IMR-90 (cell line): ENCODE data around the gene PDZD11. TPM values are rescaled to one million over a fixed set of nuclear protein-coding genes. Genes with fewer than 3 reads are reported as not detected.

ENCODE experiments used
- ATAC-seq: fragments of 200-7000 bp; cut with Tn5 transposase; 2 replicates; pipeline ENCODE4 v1.9.1; 2020; ENCODE audit warnings: low read depth, mild to moderate bottlenecking, moderate library complexity
- BruUV-seq: library from RNA; stranded (reverse); fragments of 400-500 nt; replicated peaks from 2 replicates; lab custom pipeline; 2021; lab: Mats Ljungman, UMichigan
- CTCF ChIA-PET: fragments of 300-600 bp; formaldehyde crosslinking; extraction: SDS; loops from one replicate; lab custom pipeline; 2021; ENCODE audit warnings: antibody characterized with exemption; lab: Yijun Ruan, JAX
- POLR2A ChIA-PET: fragments of 300-600 bp; sonication (Branson Sonifier 250); formaldehyde crosslinking; loops from one replicate; lab custom pipeline; 2022; ENCODE audit warnings: antibody characterized with exemption; ENCODE audit not compliant: unreplicated experiment; lab: Charles Lee
- DNase-seq: peaks from one replicate; pipeline ENCODE4 v3.0.0; 2013
- H2AFZ ChIP-seq: replicated peaks from 2 replicates; pipeline ENCODE3; 2013; ENCODE audit warnings: low read length, mild to moderate bottlenecking; ENCODE audit not compliant: poor library complexity
- H2AK5ac ChIP-seq: 2 replicates; pipeline ENCODE4 v1.6.1; 2013; ENCODE audit warnings: low read depth, low read length, inconsistent platforms
- H2AK9ac ChIP-seq: replicated peaks from 2 replicates; pipeline ENCODE3; 2013; ENCODE audit warnings: mild to moderate bottlenecking, low read depth, low read length, moderate library complexity; ENCODE audit not compliant: poor library complexity
- H2BK120ac ChIP-seq: 2 replicates; pipeline ENCODE4 v1.6.1; 2013; ENCODE audit warnings: low read depth, low read length, inconsistent platforms
- H2BK15ac ChIP-seq: 3 replicates; pipeline ENCODE4 v1.6.1; 2013; ENCODE audit warnings: low read depth, low read length, inconsistent platforms
- H2BK20ac ChIP-seq: 2 replicates; pipeline ENCODE4 v1.6.1; 2013; ENCODE audit warnings: low read depth, mild to moderate bottlenecking, inconsistent platforms, low read length, moderate library complexity
- H2BK5ac ChIP-seq: 2 replicates; pipeline ENCODE4 v1.6.1; 2013; ENCODE audit warnings: mild to moderate bottlenecking, low read depth, low read length, inconsistent platforms; ENCODE audit not compliant: poor library complexity, severe bottlenecking
- H3K14ac ChIP-seq: replicated peaks from 2 replicates; pipeline ENCODE4 v1.6.1; 2013; ENCODE audit warnings: low read depth, low read length, inconsistent platforms
- H3K18ac ChIP-seq: 2 replicates; pipeline ENCODE4 v1.6.1; 2013; ENCODE audit warnings: low read depth, low read length, control low read depth
- H3K23ac ChIP-seq: 2 replicates; pipeline ENCODE4 v1.6.1; 2013; ENCODE audit warnings: low read depth, low read length, inconsistent platforms
- H3K27ac ChIP-seq: 2 replicates; pipeline ENCODE4 v1.5.1; 2013; ENCODE audit warnings: mild to moderate bottlenecking, control low read depth, low read length; ENCODE audit not compliant: insufficient read depth
- H3K27me3 ChIP-seq: 2 replicates; pipeline ENCODE4 v1.6.1; 2013; ENCODE audit warnings: low read length; ENCODE audit not compliant: control insufficient read depth, insufficient read depth
- H3K36me3 ChIP-seq: 2 replicates; pipeline ENCODE4 v1.6.1; 2013; ENCODE audit warnings: low read length, mixed read lengths; ENCODE audit not compliant: control insufficient read depth, insufficient read depth
- H3K4ac ChIP-seq: 2 replicates; pipeline ENCODE4 v1.6.1; 2013; ENCODE audit warnings: low read depth, low read length, inconsistent platforms
- H3K4me1 ChIP-seq: 2 replicates; pipeline ENCODE4 v1.6.1; 2013; ENCODE audit warnings: low read length, mixed read lengths; ENCODE audit not compliant: control insufficient read depth, insufficient read depth
- H3K4me2 ChIP-seq: 2 replicates; pipeline ENCODE4 v1.6.1; 2013; ENCODE audit warnings: low read depth, mild to moderate bottlenecking, control low read depth, low read length, moderate library complexity
- H3K4me3 ChIP-seq: 2 replicates; pipeline ENCODE4 v1.5.1; 2013; ENCODE audit warnings: low read depth, mild to moderate bottlenecking, control low read depth, low read length, moderate library complexity; ENCODE audit not compliant: insufficient read depth
- H3K56ac ChIP-seq: 2 replicates; pipeline ENCODE4 v1.6.1; 2013; ENCODE audit warnings: low read length, inconsistent platforms; ENCODE audit not compliant: insufficient read depth; ENCODE audit errors: extremely low read depth
- H3K79me1 ChIP-seq, 2 experiments: 2 replicates each; pipeline ENCODE4 v1.6.1; 2013; ENCODE audit warnings: low read length in 2 of 2, inconsistent platforms in 1 of 2, low read depth in 1 of 2
- H3K9ac ChIP-seq: 2 replicates; pipeline ENCODE4 v1.6.1; 2013; ENCODE audit warnings: low read depth, low read length, control low read depth
- H3K9me1 ChIP-seq: 2 replicates; pipeline ENCODE4 v1.6.1; 2013; ENCODE audit warnings: low read length, inconsistent platforms; ENCODE audit not compliant: insufficient read depth
- H3K9me3 ChIP-seq: 2 replicates; pipeline ENCODE4 v1.6.1; 2013; ENCODE audit warnings: low read length; ENCODE audit not compliant: control insufficient read depth, insufficient read depth
- H4K20me1 ChIP-seq: 2 replicates; pipeline ENCODE4 v1.6.1; 2013; ENCODE audit warnings: low read length, inconsistent platforms; ENCODE audit not compliant: insufficient read depth
- H4K5ac ChIP-seq: 2 replicates; pipeline ENCODE4 v1.6.1; 2013; ENCODE audit warnings: mild to moderate bottlenecking, low read depth, low read length, control low read depth
- H4K8ac ChIP-seq, 2 experiments: 2 replicates each; pipeline ENCODE4 v1.6.1; 2013; ENCODE audit warnings: low read depth in 2 of 2, low read length in 2 of 2, control low read depth in 1 of 2, inconsistent platforms in 1 of 2
- H4K91ac ChIP-seq: 2 replicates; pipeline ENCODE4 v1.6.1; 2013; ENCODE audit warnings: low read depth, low read length, inconsistent platforms; ENCODE audit not compliant: insufficient read depth
- CHD1 ChIP-seq: IDR thresholded peaks from 2 replicates; pipeline ENCODE4 v1.6.1; 2012; ENCODE audit warnings: low read depth, low read length, improper control_type of control experiment
- MAZ ChIP-seq: IDR thresholded peaks from 2 replicates; pipeline ENCODE4 v1.6.1; 2012; ENCODE audit warnings: low read depth, mild to moderate bottlenecking, low read length, improper control_type of control experiment, moderate library complexity, borderline replicate concordance
- RAD21 ChIP-seq: IDR thresholded peaks from 2 replicates; pipeline ENCODE4 v1.6.1; 2012; ENCODE audit warnings: low read length, improper control_type of control experiment
- WGBS, 2 experiments: methylation state at CpG; one replicate each; pipeline versions ENCODE4 v1.1.5 to v1.1.7; 2013; ENCODE audit warnings: missing lambda C conversion rate in 2 of 2; ENCODE audit not compliant: insufficient read length in 1 of 2; ENCODE audit errors: extremely low coverage in 2 of 2; 5-methylcytosine and 5-hydroxymethylcytosine counted together
- dilution Hi-C: fragments of 300-500 bp; cut with HindIII; formaldehyde crosslinking; loops from one replicate; pipeline ENCODE4 v1.14.3; 2018; ENCODE audit warnings: low sequenced_read_pairs; ENCODE audit not compliant: unreplicated experiment
- in situ Hi-C: fragments of 300-500 bp; cut with MboI; formaldehyde crosslinking; loops from 3 replicates; pipeline ENCODE4 v1.14.3; 2019; ENCODE audit warnings: low sequenced_read_pairs, inconsistent platforms, mixed read lengths
- intact Hi-C: fragments of 100-400 bp; cut with micrococcal nuclease; formaldehyde crosslinking; loops from 2 replicates; pipeline ENCODE4 v1.10.0; 2022
- polyA plus RNA-seq, 3 experiments: library from polyadenylated mRNA; depleted of rRNA; stranded (reverse); fragments of >200 nt; gene quantifications; 2 replicates each; pipeline ENCODE4 v1.2.3, GENCODE V29; 2012; ENCODE audit warnings: low replicate concordance in 1 of 3
- total RNA-seq: library from RNA; depleted of rRNA; stranded (reverse); fragments of >200 nt; gene quantifications from 2 replicates; pipeline ENCODE4 v1.2.3, GENCODE V29; 2012

PDZD11 gene
- total and polyA plus RNA-seq, 2 of the 4 experiments (the other 2 are of a cell fraction): 84.1 to 100 TPM

DNA sequence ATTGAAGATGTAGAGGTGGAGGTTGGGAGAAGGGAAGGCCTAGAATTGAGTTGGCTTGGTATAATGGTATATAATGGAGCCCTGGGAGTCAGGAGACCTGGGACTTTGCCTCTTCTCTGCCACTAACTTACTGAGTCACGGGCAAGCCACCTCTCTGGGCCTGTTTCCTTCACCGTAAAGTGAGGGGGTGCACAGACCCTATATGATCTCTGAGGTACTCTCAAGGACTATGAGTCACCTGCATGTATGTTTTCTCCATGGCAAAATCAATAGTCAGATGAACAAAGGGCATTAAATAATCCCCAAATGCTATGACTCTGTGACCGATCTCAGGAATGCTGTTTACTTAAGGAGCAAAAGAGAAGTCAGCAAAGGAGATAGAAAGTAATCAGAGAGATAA is 34.8 kb downstream of the PDZD11 start:
- Histone ChIP-seq H3K18ac (no peak overlapping the region), H3K23ac (no peak overlapping the region), H2BK20ac (no peak overlapping the region), H3K9me1 (no peaks in the 10 kb centered on the region), H3K14ac (no peak overlapping the region), H3K36me3 (no peaks in the 10 kb centered on the region), H2BK5ac (no peak overlapping the region), H3K4ac (no peak overlapping the region), H2AK5ac (no peak overlapping the region), H3K79me1 (no peaks in the 10 kb centered on the region), H4K20me1 (no peaks in the 10 kb centered on the region), H2BK15ac (no peak overlapping the region), H3K4me2 (no peak overlapping the region), H4K91ac (no peak overlapping the region), H3K27me3 (peaks cover 6% of the 10 kb centered on the region), H3K4me1 (no peaks in the 10 kb centered on the region; the same call in 1 of the 2 replicates), H2BK120ac (no peak overlapping the region), H4K8ac (no peak overlapping the region), H2AFZ (no peak overlapping the region), H3K27ac (no peak overlapping the region), H3K9ac (no peak overlapping the region), H3K9me3 (no peaks in the 10 kb centered on the region), H4K5ac (no peak overlapping the region), H3K56ac (no peak overlapping the region), H2AK9ac (no peak overlapping the region), H3K4me3 (no peak overlapping the region)
- no peak for TF ChIP-seq RAD21
- TF ChIP-seq CHD1: no peak
- no peak for TF ChIP-seq MAZ
- no CpG with 5 or more reads among the region's 3 CpGs for WGBS, 2 experiments
- dilution Hi-C loops: no loop called here
- BruUV-seq: no TSS peak
- intact Hi-C loops: no loop called here
- ATAC-seq: no peak; the same call in 1 of the 2 replicates
- in situ Hi-C loops: no loop called here
- ChIA-PET CTCF (no interaction called here), POLR2A (no interaction called here)
- no peak for DNase-seq
